GM23248 (cell line): ENCODE measurements around the gene QSOX2.

ENCODE experiments used
- EZH2 ChIP-seq: fragments of 200-600 bp; sonication (generic); IDR thresholded peaks from 2 replicates; pipeline ENCODE4 v1.6.1; 2018; ENCODE audit warnings: antibody characterized with exemption, mild to moderate bottlenecking; ENCODE audit not compliant: insufficient read depth, poor library complexity, severe bottlenecking
- EZH2phosphoT487 ChIP-seq: fragments of 200-600 bp; sonication (generic); IDR thresholded peaks from 2 replicates; pipeline ENCODE4 v1.6.1; 2018; ENCODE audit warnings: antibody characterized with exemption, moderate library complexity, mild to moderate bottlenecking, low read depth; ENCODE audit not compliant: insufficient read depth

DNA sequence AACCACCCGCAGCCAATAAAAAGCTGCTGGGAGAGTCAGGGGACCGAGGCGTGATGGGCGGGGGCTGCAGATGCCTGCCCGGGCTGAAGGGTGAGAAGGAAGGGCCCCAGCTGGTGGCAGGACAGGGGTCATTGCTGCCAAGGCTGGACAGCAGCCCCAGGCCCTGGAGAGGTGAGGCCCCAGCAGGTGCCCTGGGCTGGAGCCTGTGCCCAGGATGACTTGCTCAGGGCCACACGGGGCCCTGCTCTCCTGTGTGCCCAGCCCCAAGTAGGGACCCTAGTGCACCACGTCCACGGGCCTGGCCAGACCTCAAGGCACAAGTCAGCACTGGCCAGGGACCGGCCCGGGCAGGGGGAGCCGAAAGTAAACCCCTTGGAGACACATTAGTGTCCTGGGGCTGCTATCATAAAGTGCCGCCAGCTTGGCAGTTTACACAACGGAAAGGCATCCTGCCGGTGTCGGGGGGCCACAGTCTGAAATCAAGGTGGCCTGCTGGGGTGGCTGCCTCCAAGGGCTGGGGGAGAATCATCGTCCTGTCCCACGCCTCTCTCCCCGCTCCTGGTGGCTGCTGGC is 62.7 kb downstream of the QSOX2 start:
- TF ChIP-seq EZH2, result no peak
- no peak for TF ChIP-seq EZH2phosphoT487
